Measurements from ENCODE around the gene SH3RF3. TPM values are rescaled to one million over a fixed set of nuclear protein-coding genes. Genes with fewer than 3 reads are reported as not detected.

SH3RF3 gene
- total RNA-seq, 1 experiment from 2014 or later: 4.9 TPM

- intact Hi-C loops (cut with micrococcal nuclease; ENCODE audit: unreplicated experiment) (no loop called here), in situ Hi-C loops (cut with HindIII; ENCODE audit: low pct_unique_long_range_greater_than_20kb, low sequenced_read_pairs) (no loop called here)
- H3K9me3 ChIP-seq (ENCODE audit: control insufficient read depth, insufficient read depth, low read depth, low read length): no peaks in the 10 kb centered on the region
- POLR2A ChIA-PET: no interaction called here
- no peak for ATAC-seq
- TF ChIP-seq CTCF (IDR thresholded peaks at IDR 0.05) (no peak), REST (IDR thresholded peaks at IDR 0.05; ENCODE audit: insufficient read depth in 1 of 2, low read depth in 2 of 2, low read length in 1 of 2) (no peak), SIN3A (IDR thresholded peaks at IDR 0.05; ENCODE audit: borderline replicate concordance, insufficient read depth, low read depth, low read length) (no peak), POLR2AphosphoS5 (IDR thresholded peaks at IDR 0.05; ENCODE audit: low read depth, low read length) (no peak), TCF7L2 (IDR thresholded peaks at IDR 0.05; ENCODE audit: low read depth, low read length) (no peak)
- H3K27ac ChIP-seq (ENCODE audit: low read length): no peak overlapping the region
- H3K4me3 ChIP-seq (ENCODE audit: low read depth in 2 of 2, low read length in 2 of 2): no peak overlapping the region
- CTCF ChIA-PET: no interaction called here
- H3K27me3 ChIP-seq (ENCODE audit: control insufficient read depth, insufficient read depth, low read length): no peaks in the 10 kb centered on the region; the same call in 1 of the 2 replicates
- no peaks in the 10 kb centered on the region for H3K36me3 ChIP-seq (ENCODE audit: control insufficient read depth, insufficient read depth, low read length)
- DNase-seq (ENCODE audit: low read depth, low spot score): no peak
- H3K4me1 ChIP-seq (ENCODE audit: control insufficient read depth, insufficient read depth, low read length): no peaks in the 10 kb centered on the region; the same call in 1 of the 2 replicates
- no TSS peak for BruUV-seq (replicated peaks)
Measured at GRCh38 chr2:109194620-109194937, 65.6 kb downstream of the SH3RF3 start.

- no TSS peak for BruUV-seq (replicated peaks)
- in situ Hi-C loops (cut with HindIII; ENCODE audit: low pct_unique_long_range_greater_than_20kb, low sequenced_read_pairs) (no loop called here), intact Hi-C loops (cut with micrococcal nuclease; ENCODE audit: unreplicated experiment) (no loop called here)
- Histone ChIP-seq H3K27me3 (ENCODE audit: control insufficient read depth, insufficient read depth, low read length) (no peaks in the 10 kb centered on the region; the same call in 1 of the 2 replicates), H3K36me3 (ENCODE audit: control insufficient read depth, insufficient read depth, low read length) (no peaks in the 10 kb centered on the region), H3K9me3 (ENCODE audit: control insufficient read depth, insufficient read depth, low read depth, low read length) (no peaks in the 10 kb centered on the region), H3K4me1 (ENCODE audit: control insufficient read depth, insufficient read depth, low read length) (no peaks in the 10 kb centered on the region; the same call in 1 of the 2 replicates), H3K27ac (ENCODE audit: low read length) (no peak overlapping the region), H3K4me3 (ENCODE audit: low read depth in 2 of 2, low read length in 2 of 2) (no peak overlapping the region)
- no peak for TF ChIP-seq CTCF (IDR thresholded peaks at IDR 0.05)
- no peak for TF ChIP-seq TCF7L2 (IDR thresholded peaks at IDR 0.05; ENCODE audit: low read depth, low read length)
- TF ChIP-seq POLR2AphosphoS5 (IDR thresholded peaks at IDR 0.05; ENCODE audit: low read depth, low read length): no peak
- TF ChIP-seq SIN3A (IDR thresholded peaks at IDR 0.05; ENCODE audit: borderline replicate concordance, insufficient read depth, low read depth, low read length): no peak
- TF ChIP-seq REST (IDR thresholded peaks at IDR 0.05; ENCODE audit: insufficient read depth in 1 of 2, low read depth in 2 of 2, low read length in 1 of 2): no peak
- POLR2A ChIA-PET: no interaction called here
- CTCF ChIA-PET: no interaction called here
- DNase-seq (ENCODE audit: low read depth, low spot score) (no peak), ATAC-seq (no peak)
Measured at GRCh38 chr2:109195193-109196045, 66.4 kb downstream of the SH3RF3 start.

Data from Panc1 (cell line).